Measurements from ENCODE around the gene ATOH8. TPM values are rescaled to one million over a fixed set of nuclear protein-coding genes. Genes with fewer than 3 reads are reported as not detected.

ATOH8 gene
- total RNA-seq, 2 experiments from 2014 or later: not detected

GRCh38 chr2:85741211-85741832 lies 12.5 kb upstream of the ATOH8 start:
- Mint-ChIP-seq H3K36me3 (ENCODE audit: low read depth) (no peaks in the 10 kb centered on the region), H3K27me3 (peaks cover 53% of the 10 kb centered on the region), H3K4me3 (no peak overlapping the region), H3K27ac (no peak overlapping the region), H3K9me3 (no peaks in the 10 kb centered on the region), H3K4me1 (ENCODE audit: low read depth) (no peaks in the 10 kb centered on the region)
- no peak overlapping the region for H3K4me3 ChIP-seq (ENCODE audit: low read length)
- no peak overlapping the region for H3K27ac ChIP-seq (ENCODE audit: low read depth in 1 of 2, low read length in 2 of 2)
- POLR2A ChIA-PET: interaction anchor here (0.5 kb wide), 1 partner anchor 715 kb away, joined by 4 read pairs; no protein-coding TSS in a partner anchor
- no peaks in the 10 kb centered on the region for H3K9me3 ChIP-seq (ENCODE audit: control insufficient read depth in 1 of 2, insufficient read depth in 1 of 2, low read length in 2 of 2)
- H3K27me3 ChIP-seq (ENCODE audit: control insufficient read depth in 1 of 2, insufficient read depth in 2 of 2, low read length in 2 of 2): peaks cover 2 to 8% of the 10 kb centered on the region in 2 experiments
- DNase-seq: no peak
- intact Hi-C loops (cut with DNase I, micrococcal nuclease): no loop called here
- H3K36me3 ChIP-seq (ENCODE audit: insufficient read depth, low read length): no peaks in the 10 kb centered on the region
- CTCF ChIA-PET: no interaction called here
- H3K4me1 ChIP-seq (ENCODE audit: insufficient read depth, low read length): no peaks in the 10 kb centered on the region
- TF ChIP-seq, protein P1, sequence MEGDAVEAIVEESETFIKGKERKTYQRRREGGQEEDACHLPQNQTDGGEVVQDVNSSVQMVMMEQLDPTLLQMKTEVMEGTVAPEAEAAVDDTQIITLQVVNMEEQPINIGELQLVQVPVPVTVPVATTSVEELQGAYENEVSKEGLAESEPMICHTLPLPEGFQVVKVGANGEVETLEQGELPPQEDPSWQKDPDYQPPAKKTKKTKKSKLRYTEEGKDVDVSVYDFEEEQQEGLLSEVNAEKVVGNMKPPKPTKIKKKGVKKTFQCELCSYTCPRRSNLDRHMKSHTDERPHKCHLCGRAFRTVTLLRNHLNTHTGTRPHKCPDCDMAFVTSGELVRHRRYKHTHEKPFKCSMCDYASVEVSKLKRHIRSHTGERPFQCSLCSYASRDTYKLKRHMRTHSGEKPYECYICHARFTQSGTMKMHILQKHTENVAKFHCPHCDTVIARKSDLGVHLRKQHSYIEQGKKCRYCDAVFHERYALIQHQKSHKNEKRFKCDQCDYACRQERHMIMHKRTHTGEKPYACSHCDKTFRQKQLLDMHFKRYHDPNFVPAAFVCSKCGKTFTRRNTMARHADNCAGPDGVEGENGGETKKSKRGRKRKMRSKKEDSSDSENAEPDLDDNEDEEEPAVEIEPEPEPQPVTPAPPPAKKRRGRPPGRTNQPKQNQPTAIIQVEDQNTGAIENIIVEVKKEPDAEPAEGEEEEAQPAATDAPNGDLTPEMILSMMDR (IDR thresholded peaks at IDR 0.05): no peak
- no peak for ATAC-seq (ENCODE audit: poor library complexity)

DNA sequence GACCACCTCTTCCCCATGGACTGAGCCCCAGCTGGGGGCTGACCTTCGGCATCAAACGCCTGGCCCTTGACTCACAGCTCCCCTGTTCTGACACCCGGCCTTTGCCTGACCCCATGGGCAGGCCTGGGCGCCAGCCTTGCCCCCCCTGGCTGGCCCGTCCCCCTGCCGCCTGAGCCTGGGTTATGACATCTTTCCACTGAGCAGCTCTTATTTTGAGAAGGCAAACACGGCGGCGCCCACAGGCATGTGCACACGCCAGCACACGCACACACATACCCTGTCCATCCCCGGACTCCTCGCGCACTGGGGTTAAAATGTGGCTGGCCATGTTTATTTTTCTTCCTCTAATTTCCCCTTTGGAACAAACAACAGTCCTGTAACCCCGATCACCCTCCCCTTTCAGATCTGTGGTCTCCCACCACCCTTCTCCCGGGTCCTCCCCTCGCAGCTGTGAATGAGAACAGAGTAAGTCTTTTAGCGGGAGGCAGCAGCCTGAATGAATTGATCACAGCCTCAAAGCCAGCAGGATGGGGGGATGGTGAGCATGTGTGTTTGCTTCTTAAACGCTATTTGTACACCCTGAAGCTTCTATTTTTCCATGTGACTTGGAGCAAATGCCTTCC lies 11.8 kb upstream of the ATOH8 start:
- peaks cover 2 to 8% of the 10 kb centered on the region in 2 experiments for H3K27me3 ChIP-seq (ENCODE audit: control insufficient read depth in 1 of 2, insufficient read depth in 2 of 2, low read length in 2 of 2)
- no peak for DNase-seq
- Mint-ChIP-seq H3K36me3 (ENCODE audit: low read depth) (no peaks in the 10 kb centered on the region), H3K4me3 (no peak overlapping the region), H3K4me1 (ENCODE audit: low read depth) (no peaks in the 10 kb centered on the region), H3K27me3 (peaks cover 50% of the 10 kb centered on the region), H3K27ac (no peak overlapping the region), H3K9me3 (no peaks in the 10 kb centered on the region)
- CTCF ChIA-PET: no interaction called here
- no peaks in the 10 kb centered on the region for H3K36me3 ChIP-seq (ENCODE audit: insufficient read depth, low read length)
- ATAC-seq (ENCODE audit: poor library complexity): no peak
- intact Hi-C loops (cut with DNase I, micrococcal nuclease): no loop called here
- no peaks in the 10 kb centered on the region for H3K9me3 ChIP-seq (ENCODE audit: control insufficient read depth in 1 of 2, insufficient read depth in 1 of 2, low read length in 2 of 2)
- H3K27ac ChIP-seq (ENCODE audit: low read depth in 1 of 2, low read length in 2 of 2): no peak overlapping the region
- TF ChIP-seq, protein P1 (IDR thresholded peaks at IDR 0.05): no peak
- H3K4me1 ChIP-seq (ENCODE audit: insufficient read depth, low read length): no peaks in the 10 kb centered on the region
- no peak overlapping the region for H3K4me3 ChIP-seq (ENCODE audit: low read length)
- POLR2A ChIA-PET: no interaction called here

- Histone ChIP-seq H3K36me3 (ENCODE audit: insufficient read depth, low read length) (no peaks in the 10 kb centered on the region), H3K4me1 (ENCODE audit: insufficient read depth, low read length) (no peaks in the 10 kb centered on the region), H3K27me3 (ENCODE audit: control insufficient read depth in 1 of 2, insufficient read depth in 2 of 2, low read length in 2 of 2) (peaks cover 2 to 14% of the 10 kb centered on the region in 2 experiments), H3K4me3 (ENCODE audit: low read length) (no peak overlapping the region), H3K27ac (ENCODE audit: low read depth in 1 of 2, low read length in 2 of 2) (no peak overlapping the region), H3K9me3 (ENCODE audit: control insufficient read depth in 1 of 2, insufficient read depth in 1 of 2, low read length in 2 of 2) (no peaks in the 10 kb centered on the region)
- Mint-ChIP-seq H3K27ac (no peak overlapping the region), H3K9me3 (no peaks in the 10 kb centered on the region), H3K27me3 (peaks cover 59% of the 10 kb centered on the region), H3K4me3 (no peak overlapping the region), H3K4me1 (ENCODE audit: low read depth) (no peaks in the 10 kb centered on the region), H3K36me3 (ENCODE audit: low read depth) (no peaks in the 10 kb centered on the region)
- TF ChIP-seq, protein P1 (IDR thresholded peaks at IDR 0.05): no peak
- intact Hi-C loops (cut with DNase I, micrococcal nuclease): no loop called here
- ChIA-PET POLR2A (no interaction called here), CTCF (interaction anchor here (0.6 kb wide), 2 partner anchors 341 to 625 kb away, joined by 3 read pairs; no protein-coding TSS in a partner anchor)
- no peak for ATAC-seq (ENCODE audit: poor library complexity)
- DNase-seq: no peak
Observed at GRCh38 chr2:85743304-85743978, 10.3 kb upstream of the ATOH8 start.
